Measurements from ENCODE around the gene BBIP1.

DNA sequence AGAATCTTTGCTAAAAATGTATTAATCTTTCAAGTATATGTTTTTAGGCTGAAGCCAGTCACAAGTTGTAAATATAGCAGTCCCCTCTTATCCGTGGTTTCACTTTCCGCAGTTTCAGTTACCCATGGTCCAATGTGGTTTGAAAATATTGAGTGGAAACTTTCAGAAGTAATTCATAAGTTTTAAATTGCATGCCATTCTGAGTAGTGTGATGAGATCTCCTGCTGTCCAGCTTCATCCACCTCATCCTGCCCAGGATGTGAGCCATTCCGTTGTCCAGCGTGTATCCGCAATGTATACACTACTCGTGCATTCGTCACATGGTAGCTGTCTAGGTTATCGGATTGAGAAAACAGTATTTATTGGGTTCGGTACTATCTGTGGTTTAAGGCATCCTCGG lies 35.1 kb downstream of the BBIP1 start:
- TF ChIP-seq, protein P1, sequence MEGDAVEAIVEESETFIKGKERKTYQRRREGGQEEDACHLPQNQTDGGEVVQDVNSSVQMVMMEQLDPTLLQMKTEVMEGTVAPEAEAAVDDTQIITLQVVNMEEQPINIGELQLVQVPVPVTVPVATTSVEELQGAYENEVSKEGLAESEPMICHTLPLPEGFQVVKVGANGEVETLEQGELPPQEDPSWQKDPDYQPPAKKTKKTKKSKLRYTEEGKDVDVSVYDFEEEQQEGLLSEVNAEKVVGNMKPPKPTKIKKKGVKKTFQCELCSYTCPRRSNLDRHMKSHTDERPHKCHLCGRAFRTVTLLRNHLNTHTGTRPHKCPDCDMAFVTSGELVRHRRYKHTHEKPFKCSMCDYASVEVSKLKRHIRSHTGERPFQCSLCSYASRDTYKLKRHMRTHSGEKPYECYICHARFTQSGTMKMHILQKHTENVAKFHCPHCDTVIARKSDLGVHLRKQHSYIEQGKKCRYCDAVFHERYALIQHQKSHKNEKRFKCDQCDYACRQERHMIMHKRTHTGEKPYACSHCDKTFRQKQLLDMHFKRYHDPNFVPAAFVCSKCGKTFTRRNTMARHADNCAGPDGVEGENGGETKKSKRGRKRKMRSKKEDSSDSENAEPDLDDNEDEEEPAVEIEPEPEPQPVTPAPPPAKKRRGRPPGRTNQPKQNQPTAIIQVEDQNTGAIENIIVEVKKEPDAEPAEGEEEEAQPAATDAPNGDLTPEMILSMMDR (IDR thresholded peaks at IDR 0.05), result no peak
- TF ChIP-seq POLR2A (IDR thresholded peaks at IDR 0.05), result no peak

Measured in heart left ventricle (tissue), 13 donors.